NCI-H82 treated with DMSO at 0.1 percent for 48 hours (cell line): ENCODE results near the gene RALB.
"Not testable (repeated sequence)": the region's sequence is repeated elsewhere in the genome, so short reads cannot be mapped to it uniquely, and the experiment has no call there.

Source experiments
- DNase-seq: peaks from one replicate; lab custom pipeline; 2025; ENCODE audit not compliant: unreplicated experiment; lab: John Stamatoyannopoulos, UW

RALB gene

DNA sequence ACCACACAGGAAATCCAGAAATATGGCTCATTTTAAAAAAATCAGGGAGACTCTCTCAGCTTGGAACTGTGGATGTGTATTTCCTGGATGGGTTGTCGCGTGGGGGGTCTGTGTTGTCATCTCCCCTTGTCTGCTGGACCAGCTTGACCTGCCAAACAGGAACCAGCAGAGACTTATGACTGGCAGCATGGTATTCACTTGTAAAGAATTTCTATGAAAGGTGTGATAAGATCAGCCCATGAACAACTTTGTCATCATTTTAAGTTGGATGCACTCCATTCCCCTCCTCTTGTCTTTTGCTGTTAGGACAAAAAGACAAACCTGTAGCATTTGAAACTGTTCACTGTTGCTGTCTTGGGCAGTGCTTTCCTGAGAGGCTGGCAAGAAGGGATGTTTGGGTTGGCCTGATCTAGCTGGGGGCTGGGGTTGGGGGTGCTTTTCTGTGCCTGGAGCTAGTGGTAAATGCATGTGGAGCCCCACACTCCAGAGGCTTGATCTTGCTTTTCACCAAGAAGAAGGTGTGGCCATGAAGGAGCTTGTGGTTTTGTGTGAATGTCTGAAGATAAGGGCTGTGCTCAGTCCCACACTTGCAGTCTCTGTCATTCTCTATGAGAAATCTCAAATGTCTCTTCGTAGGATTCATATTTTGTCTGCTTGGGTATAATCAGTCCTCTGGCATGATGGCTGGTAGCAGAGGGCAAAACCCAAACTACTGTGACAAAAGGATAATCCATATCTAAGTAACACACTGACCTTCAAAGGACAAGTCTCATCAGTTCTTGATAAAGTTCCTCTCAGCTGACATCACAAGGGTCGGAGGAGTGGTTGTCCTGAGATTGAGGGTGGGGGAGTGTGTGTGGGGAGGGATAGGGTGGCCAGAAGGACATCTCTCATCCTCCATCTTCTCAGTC, 39.0 kb downstream of the RALB start:
- DNase-seq: no peak

- DNase-seq: no peak
Measured at GRCh38 chr2:120293096-120294007, 40.7 kb downstream of the RALB start.

DNA sequence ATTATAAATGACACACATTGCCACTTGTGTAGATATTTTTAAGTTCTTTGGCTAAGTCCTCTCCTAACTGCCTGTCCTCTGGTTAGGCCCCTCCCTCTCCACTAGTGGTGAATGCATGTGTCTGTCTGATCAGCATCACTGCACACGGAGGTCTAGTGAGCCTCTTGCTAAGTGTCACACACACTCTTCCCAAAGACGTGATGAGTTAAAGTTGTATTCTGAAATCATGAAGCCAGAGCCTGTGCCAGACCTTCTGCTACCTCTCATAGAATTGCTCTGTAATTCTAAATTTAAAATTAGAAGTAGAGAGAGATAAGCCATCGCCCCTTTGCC, 41.3 kb downstream of the RALB start:
- DNase-seq: no peak

GRCh38 chr2:120298173-120298835, 45.7 kb downstream of the RALB start:
- DNase-seq: no peak

GRCh38 chr2:120299004-120299403, 46.4 kb downstream of the RALB start:
- DNase-seq: no peak

- no peak for DNase-seq
Measured at GRCh38 chr2:120299561-120299960, 46.9 kb downstream of the RALB start.

DNA sequence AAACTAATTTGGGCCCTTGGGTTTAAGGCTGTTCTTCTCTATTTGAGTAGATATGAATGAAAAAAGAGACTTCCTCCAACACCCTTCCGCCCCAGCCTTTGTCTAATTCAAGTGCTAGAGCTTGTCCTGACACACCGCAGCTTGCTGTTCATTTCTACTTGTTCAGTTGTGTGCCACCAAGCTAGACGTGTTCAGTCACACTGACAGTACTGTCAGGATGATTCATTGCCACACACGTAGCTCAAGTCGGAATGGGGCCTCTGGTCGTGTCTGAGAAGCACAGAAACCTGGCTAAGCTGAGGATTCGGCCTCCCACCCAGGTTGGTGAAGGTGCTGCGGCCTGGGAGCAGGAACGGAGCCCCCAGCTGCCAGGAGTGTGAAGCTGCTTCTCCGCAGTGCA, 47.7 kb downstream of the RALB start:
- no peak for DNase-seq

GRCh38 chr2:120301284-120301683, 48.6 kb downstream of the RALB start:
- DNase-seq: no peak

- DNase-seq: no peak
Measured at GRCh38 chr2:120302301-120302700, 49.6 kb downstream of the RALB start.

DNA sequence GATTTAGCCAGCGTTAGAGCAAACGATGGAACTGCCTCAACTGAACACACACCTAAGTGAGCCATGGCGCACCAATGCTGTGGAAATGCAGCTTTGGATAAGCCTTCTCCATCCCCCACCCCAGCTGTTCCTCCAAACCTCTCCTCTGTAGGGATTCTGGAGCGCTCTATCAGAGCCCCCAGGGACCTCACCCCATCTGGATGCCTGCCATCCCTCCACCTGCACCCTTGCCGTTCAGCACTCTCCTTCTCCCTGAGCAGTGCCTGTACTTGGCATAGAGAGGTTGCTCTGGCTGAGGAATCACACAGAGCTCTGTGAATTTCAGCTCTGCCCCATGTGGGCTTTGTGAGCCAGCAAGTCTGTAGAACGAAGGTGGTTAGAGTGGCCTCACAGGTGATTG, 50.5 kb downstream of the RALB start:
- DNase-seq: peak; percentile 73

GRCh38 chr2:120305296-120305695, 52.6 kb downstream of the RALB start:
- no peak for DNase-seq

DNA sequence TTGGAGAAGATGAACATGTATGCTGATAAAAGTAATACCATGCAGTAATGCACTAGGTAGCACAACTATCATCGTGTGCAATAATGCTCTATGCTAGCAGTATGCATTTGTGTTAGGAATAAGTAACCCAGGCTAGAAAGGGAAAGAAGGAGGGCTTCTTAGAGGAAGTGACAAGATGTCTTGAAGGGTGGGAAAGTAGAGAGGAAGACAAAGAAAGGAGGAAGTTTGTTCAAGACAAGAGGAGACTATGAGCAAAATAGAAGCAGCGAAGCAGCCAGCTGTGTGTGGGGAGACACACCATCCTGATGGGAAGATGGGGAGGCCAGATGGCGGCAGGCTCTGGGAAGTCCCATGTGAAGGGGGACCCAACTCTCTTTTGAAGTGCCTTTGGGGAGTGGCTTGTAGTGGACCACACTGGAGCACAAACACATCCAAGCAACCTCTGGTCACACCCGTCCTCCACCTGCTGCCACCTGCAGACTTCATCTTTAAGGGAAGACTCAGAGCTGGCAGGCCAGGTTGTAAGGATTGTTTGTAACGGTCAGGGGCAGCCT, 53.4 kb downstream of the RALB start:
- DNase-seq: no peak

DNA sequence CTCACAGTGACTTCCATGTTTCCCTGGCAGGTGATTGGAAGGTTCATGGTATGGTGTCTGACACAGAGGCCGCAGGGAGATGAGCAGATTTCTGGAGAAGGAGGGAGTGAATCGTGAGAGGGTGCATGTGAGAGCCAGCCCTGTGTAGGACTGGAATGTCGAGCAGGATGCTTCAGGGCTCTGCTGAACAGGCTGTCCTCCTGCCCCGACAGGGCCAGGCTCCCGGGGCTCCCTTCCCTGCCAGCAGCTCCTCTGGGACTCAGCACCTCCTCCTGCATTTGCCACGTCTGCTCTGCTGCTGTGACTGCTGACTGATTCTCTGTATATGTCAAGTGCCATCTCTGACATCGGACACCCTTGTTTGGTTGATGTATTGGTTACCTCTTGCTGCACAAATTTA, 54.8 kb downstream of the RALB start:
- no peak for DNase-seq

- DNase-seq: no peak
Measured at GRCh38 chr2:120308038-120308910, 55.6 kb downstream of the RALB start.

GRCh38 chr2:120310136-120310535, 57.5 kb downstream of the RALB start:
- no peak for DNase-seq

DNA sequence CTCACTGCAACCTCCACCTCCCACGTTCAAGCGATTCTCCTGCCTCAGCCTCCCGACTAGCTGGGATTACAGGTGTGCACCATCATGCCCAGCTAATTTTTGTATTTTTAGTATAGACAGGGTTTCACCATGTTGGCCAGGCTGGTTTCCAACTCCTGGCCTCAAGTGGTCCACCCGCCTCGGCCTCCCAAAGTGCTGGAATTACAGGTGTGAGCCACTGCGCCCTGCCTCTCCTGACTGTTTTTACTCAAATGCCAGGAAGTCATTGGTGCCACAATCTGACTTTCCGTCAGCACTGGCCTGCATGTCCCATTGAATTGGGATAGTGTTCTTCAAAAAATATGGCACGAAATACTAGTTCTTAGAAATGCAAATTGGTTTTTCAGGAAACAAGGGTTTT, 58.2 kb downstream of the RALB start:
- DNase-seq: not testable (repeated sequence)

GRCh38 chr2:120312076-120312475, 59.4 kb downstream of the RALB start:
- DNase-seq: no peak

- DNase-seq: peak; percentile 13
Measured at GRCh38 chr2:120312860-120313694, 60.4 kb downstream of the RALB start.
